CD4-positive, alpha-beta T cell treated with Interleukin-1 beta for 1 hour (primary cell): Measurements from ENCODE around the gene GALM.

Experiments used
- DNase-seq, 2 donors: peaks; one replicate each; pipeline ENCODE4 v3.0.0-alpha.2; 2020 to 2022

The GALM gene

DNA sequence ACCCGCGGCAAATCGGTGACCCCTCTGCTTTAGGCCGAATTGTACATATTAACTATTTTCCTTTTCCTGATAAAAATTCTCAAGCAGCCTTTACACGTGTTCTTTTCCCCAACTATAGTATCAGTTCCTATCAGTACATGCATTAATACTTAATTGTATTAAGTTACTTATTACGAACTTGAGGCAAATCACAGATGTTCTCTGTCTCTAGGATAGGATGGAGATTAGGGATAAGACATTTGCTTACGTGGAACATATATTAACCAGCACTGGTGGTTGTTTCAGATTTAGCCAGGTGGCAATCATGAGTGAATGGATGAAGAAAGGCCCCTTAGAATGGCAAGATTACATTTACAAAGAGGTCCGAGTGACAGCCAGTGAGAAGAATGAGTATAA lies 112.8 kb downstream of the GALM start:
- no peak for DNase-seq

DNA sequence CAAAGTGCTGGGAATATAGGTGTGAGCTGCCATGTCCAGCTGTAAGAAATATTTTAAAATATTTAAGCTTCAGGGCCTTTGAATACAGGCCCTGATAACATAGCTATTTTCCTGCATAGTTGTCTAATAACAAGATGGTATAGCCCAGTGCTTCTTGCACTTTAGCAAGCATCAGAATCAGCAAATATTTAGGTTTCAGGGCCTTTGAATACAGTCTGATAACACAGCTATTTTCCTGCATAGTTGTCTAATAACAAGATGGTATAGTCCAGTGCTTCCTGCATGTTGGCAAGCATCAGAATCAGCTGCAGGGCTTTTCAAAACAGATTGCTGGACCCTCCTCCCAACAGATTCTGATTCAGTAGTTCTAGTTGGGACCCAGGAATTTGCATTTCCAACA lies 117.7 kb downstream of the GALM start:
- no peak for DNase-seq
